ENCODE measurements around the gene TSTD1. TPM values are rescaled to one million over a fixed set of nuclear protein-coding genes. Genes with fewer than 3 reads are reported as not detected.

TSTD1 gene
- total RNA-seq, 1 donor from 2014 or later = 70.2 TPM

DNA sequence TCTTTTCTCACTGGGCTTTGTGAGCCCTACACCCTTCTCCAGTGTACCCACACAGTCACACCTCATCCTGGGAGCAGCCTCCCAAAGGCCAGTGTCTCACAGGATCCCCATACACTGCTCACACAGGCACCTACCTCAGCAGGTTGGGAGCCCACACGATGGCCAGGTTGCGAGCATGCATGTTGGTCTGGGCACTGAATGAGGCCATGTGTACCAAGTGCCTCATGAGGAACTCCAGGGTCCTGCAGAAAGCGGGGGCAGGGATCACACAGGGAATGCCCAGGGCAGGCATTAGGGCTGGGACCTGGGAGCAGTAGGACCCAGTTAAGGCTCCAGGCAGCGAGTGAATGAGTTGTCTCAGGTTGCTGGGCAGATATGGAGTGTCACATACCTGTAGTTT is 15.5 kb upstream of the TSTD1 start:
- Mint-ChIP-seq H3K9me3 (no peaks in the 10 kb centered on the region), H3K27me3 (no peaks in the 10 kb centered on the region), H3K27ac (peak overlapping the region; percentile 35), H3K36me3 (ENCODE audit: low read depth) (peaks cover 79% of the 10 kb centered on the region), H3K4me1 (peaks cover 7% of the 10 kb centered on the region), H3K4me3 (no peak overlapping the region)
- CTCF ChIA-PET = no interaction called here
- TF ChIP-seq, protein P1, sequence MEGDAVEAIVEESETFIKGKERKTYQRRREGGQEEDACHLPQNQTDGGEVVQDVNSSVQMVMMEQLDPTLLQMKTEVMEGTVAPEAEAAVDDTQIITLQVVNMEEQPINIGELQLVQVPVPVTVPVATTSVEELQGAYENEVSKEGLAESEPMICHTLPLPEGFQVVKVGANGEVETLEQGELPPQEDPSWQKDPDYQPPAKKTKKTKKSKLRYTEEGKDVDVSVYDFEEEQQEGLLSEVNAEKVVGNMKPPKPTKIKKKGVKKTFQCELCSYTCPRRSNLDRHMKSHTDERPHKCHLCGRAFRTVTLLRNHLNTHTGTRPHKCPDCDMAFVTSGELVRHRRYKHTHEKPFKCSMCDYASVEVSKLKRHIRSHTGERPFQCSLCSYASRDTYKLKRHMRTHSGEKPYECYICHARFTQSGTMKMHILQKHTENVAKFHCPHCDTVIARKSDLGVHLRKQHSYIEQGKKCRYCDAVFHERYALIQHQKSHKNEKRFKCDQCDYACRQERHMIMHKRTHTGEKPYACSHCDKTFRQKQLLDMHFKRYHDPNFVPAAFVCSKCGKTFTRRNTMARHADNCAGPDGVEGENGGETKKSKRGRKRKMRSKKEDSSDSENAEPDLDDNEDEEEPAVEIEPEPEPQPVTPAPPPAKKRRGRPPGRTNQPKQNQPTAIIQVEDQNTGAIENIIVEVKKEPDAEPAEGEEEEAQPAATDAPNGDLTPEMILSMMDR (IDR thresholded peaks at IDR 0.05) = no peak
- intact Hi-C loops (cut with micrococcal nuclease) = no loop called here
- POLR2A ChIA-PET = no interaction called here
- DNase-seq = no peak
- ATAC-seq (ENCODE audit: low read depth) = no peak

DNA sequence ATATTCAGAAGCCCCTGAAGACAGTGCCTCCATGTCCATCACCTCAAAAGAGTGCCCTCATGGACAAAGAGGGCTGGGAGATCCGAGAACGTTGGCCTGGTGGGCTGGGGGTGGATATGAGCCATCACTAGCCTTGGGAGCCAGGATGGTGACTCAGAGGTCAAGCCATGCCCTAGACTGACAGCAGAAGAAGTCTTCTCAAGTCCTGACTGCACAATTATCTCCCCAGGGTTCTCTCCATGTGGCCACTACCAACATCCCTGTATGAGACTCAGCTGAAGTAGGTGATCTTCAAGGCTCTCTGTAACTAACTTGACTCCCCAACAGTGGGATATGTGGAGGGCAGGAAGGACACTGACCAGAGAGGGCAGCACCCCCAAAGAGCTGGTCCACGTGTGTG is 14.1 kb upstream of the TSTD1 start:
- Mint-ChIP-seq H3K4me1 (peaks cover 16% of the 10 kb centered on the region), H3K36me3 (ENCODE audit: low read depth) (peaks cover 88% of the 10 kb centered on the region), H3K27me3 (no peaks in the 10 kb centered on the region), H3K27ac (no peak overlapping the region), H3K4me3 (no peak overlapping the region), H3K9me3 (no peaks in the 10 kb centered on the region)
- ChIA-PET POLR2A (interaction anchor here (1.1 kb wide), 1 partner anchor 16 kb away, joined by 3 read pairs; no protein-coding TSS in a partner anchor), CTCF (interaction anchor here (1.4 kb wide), 1 partner anchor 19 kb away, joined by 3 read pairs; no protein-coding TSS in a partner anchor)
- no peak for DNase-seq
- intact Hi-C loops (cut with micrococcal nuclease) = no loop called here
- TF ChIP-seq, protein P1 (IDR thresholded peaks at IDR 0.05) = no peak
- no peak for ATAC-seq (ENCODE audit: low read depth)

DNA sequence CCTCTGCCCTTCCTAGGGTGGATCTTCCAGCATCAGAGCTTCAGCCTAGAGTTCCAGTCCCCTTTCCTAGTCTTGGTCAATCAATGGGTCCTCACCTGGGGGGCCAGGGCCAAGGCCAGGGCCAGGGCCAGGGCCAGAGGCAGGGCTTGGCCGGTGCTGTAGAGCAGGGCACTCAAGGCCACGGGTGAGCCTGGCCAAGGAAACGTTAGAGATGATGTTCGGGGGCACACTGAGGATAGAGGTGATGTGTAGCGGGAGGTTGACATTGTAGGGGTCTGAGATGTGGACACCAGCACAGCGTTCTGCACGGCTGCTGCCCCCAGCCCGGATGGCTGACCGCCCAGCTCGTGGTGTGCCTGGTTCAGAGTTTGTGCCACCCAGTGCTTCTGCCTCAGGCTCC is 12.5 kb upstream of the TSTD1 start:
- H3K36me3 Mint-ChIP-seq (ENCODE audit: low read depth) = peaks cover 87% of the 10 kb centered on the region
- H3K27me3 Mint-ChIP-seq = no peaks in the 10 kb centered on the region
- peaks cover 27% of the 10 kb centered on the region for H3K4me1 Mint-ChIP-seq
- H3K4me3 Mint-ChIP-seq = no peak overlapping the region
- ChIA-PET CTCF (no interaction called here), POLR2A (interaction anchor here (0.7 to 1.6 kb wide), 3 partner anchors 15 to 18 kb away, joined by 3 to 8 read pairs (median 3); partner anchors contain the start of gene ARHGAP30)
- ATAC-seq (ENCODE audit: low read depth) = no peak
- TF ChIP-seq, protein P1 (IDR thresholded peaks at IDR 0.05) = no peak
- no peak overlapping the region for H3K27ac Mint-ChIP-seq
- H3K9me3 Mint-ChIP-seq = no peaks in the 10 kb centered on the region
- no peak for DNase-seq
- intact Hi-C loops (cut with micrococcal nuclease) = no loop called here

DNA sequence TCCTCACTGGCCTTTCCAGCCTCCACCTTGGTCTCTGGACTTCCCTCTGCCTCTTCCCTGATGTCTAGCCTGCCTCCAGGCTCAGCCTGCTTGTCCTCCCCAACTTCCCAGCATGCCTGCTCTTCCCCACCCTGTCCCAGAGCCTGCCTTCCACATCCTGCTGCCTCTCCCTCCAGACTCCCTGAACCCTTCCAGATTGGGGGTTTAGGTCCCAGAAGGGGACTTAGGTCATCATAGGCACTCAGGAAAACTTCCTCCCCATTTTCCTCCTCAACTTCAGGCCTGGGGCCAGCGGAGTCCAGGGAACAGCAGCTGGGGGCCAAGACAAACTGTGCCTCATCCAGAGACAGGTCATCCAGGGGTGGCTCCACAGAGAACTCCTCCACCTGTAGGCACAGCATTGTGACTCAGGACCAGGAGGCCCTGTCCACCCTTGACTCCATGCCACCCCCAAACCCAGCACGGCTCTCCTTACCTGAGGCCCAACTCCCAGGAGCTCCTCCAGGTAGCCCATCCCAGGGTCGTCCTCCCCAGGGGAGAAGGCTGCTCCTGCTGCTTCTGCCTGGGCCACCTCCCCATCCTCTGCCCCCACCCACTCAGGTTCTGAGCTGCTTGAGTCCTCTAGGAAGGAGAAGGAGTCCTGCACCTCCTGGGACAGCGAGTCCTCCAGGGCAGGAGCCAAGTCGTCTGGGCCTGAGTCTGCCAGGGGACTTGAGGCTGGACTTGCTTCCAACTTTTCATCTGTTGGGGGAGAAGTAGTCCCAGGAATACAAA is 10.4 kb upstream of the TSTD1 start:
- no peak for ATAC-seq (ENCODE audit: low read depth)
- POLR2A ChIA-PET = interaction anchor here (0.7 to 1.3 kb wide), 4 partner anchors 11 to 89 kb away, joined by 3 to 18 read pairs (median 4); partner anchors contain the start of gene TSTD1
- Mint-ChIP-seq H3K27ac (peak overlapping the region; percentile 100), H3K4me1 (peaks cover 41% of the 10 kb centered on the region), H3K4me3 (peak overlapping the region; percentile 11), H3K9me3 (no peaks in the 10 kb centered on the region), H3K27me3 (no peaks in the 10 kb centered on the region), H3K36me3 (ENCODE audit: low read depth) (peaks cover 88% of the 10 kb centered on the region)
- TF ChIP-seq, protein P1 (IDR thresholded peaks at IDR 0.05) = no peak
- intact Hi-C loops (cut with micrococcal nuclease) = loop anchor here (10.0 kb wide), 1 partner anchor 346 kb away; no protein-coding TSS in a partner anchor
- CTCF ChIA-PET = no interaction called here
- DNase-seq = no peak

All from activated B cell treated with CpG ODN at 0.5 μM for 24 hours (primary cell).